GM12873 (cell line): ENCODE data around the gene PSMC1.

Source experiments
- CTCF ChIP-seq: IDR thresholded peaks from 2 replicates; pipeline ENCODE4 v1.5.1; 2012; ENCODE audit warnings: low read depth, mild to moderate bottlenecking, moderate library complexity, low read length, control low read depth; ENCODE audit not compliant: insufficient read depth; ENCODE audit errors: missing control alignments

Gene PSMC1

GRCh38 chr14:90273532-90273931, 17.2 kb downstream of the PSMC1 start:
- TF ChIP-seq CTCF = no peak

GRCh38 chr14:90274019-90274418, 17.7 kb downstream of the PSMC1 start:
- TF ChIP-seq CTCF = no peak

DNA sequence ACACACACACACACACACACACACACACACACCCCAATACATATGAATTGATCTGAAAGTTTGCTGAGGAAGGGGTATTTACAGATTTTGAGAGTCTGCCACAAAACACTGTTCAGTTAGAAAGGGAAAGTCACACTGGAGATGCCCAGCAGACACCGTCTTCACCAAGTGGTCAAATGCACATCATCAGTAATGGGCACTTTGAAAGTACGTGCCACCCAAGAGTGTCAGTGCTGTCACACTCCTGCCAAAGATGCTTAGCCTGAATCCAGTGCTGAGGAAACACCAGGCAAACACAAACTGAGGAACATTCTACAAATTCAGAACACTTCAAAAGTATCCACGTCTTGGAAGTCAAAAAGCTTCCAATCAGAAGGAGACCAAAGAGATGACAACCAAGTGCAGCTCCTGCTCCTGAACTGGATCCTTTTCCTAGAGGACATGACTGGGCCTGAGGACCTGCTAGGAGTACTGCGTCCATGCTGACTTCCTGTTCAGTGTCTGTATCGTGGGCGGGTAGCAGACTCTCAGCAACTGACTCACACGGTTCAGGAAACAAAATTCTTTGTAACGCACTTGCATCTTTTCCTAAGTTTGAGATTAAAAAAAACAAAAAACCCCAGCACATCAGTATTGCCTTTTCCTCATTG, 18.6 kb downstream of the PSMC1 start:
- no peak for TF ChIP-seq CTCF

- TF ChIP-seq CTCF = no peak
These were observed 19.1 kb downstream of the PSMC1 start for GRCh38 chr14:90275458-90275814.

DNA sequence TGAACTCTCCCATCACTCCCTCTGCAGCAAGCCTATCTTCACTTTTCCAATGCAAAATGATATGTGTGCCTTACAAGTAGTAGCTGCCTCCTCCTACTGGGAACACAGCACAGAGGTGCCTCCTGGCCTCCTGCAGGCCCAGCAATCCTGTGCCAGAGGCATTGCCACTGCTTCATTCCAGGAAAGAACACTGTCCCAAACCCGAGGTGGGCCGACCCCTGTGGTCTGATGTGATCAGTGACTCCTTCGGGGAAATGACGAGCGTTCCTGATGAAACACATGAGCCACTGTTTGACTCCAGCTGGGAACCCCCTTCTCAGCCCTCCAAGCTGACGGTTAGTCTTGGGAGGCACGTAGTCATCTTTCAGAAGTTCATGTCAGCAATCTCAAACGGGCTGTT, 19.5 kb downstream of the PSMC1 start:
- no peak for TF ChIP-seq CTCF

DNA sequence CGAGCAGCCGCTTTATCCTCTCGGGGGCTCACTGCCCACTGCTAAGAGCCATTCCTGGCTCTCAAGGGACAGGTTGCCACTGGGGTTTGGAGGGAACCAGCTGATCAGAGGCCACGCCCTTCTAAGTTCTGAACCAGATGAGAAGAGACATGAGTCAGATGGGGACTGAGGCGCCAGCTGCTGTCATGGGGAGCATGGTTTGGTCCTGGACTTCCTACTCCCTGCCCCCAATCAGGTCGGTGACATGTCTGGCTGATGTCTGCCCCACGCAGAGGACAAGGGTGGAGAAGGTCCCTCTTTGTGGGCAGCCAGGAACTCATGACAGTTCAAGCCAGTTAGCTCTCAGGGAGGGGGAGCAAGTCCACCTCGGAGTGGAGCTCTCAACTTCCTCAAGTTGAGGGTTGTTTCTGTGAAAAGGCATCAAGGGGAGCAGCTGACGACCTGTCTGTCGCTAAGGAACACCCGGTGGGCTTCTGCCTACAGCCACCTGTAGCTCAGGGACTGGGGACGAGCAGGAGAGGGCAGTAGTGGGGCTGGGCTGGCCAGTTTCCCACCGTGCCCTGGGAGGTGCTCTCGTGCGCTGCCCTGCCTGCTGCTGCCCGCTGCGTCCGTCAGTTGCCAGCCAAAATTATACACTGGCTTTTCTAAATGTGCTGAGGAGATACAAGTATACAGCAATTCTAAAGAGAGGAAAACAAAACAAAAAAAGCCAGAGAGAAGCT, 20.5 kb downstream of the PSMC1 start:
- TF ChIP-seq CTCF = no peak

DNA sequence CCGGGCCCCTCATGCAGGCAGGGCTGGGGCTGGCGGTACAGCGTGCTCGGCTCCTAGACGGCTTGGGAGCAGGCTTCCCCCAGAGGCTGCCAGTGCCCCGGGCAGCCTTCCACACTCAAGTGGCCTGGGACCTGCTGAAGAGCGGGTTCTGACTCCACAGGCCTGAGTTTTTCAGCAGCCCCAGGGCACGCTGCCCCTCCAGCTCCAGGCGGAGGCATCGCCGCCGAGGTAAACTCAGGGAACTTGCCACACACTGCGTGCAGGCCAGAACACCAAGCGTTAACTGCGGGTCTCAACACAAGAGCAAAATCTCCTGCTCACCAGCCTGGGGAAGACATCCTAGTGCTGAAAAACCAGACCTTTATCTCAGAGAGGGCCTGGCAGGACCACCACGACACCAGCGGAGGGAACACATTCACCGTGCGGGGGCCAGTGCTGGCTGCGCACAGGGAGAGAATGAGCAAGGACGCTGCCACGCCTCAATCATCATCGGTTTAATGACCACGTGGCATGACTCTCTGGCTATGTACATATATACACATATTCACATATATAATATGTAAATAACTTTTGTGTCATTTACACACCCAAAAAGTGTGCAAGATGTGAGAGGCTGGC, 21.3 kb downstream of the PSMC1 start:
- TF ChIP-seq CTCF = no peak
